Measurements from ENCODE around the gene PRKCA. TPM values are rescaled to one million over a fixed set of nuclear protein-coding genes. Genes with fewer than 3 reads are reported as not detected.

Gene PRKCA
- total RNA-seq, 1 experiment from 2014 or later = 22.6 TPM

GRCh38 chr17:66630828-66631472 lies 328.5 kb downstream of the PRKCA start:
- no peak overlapping the region for H3K27ac ChIP-seq (ENCODE audit: low read length)
- H3K79me2 ChIP-seq (ENCODE audit: low read length) = no peaks in the 10 kb centered on the region
- H4K20me1 ChIP-seq (ENCODE audit: low read length) = no peaks in the 10 kb centered on the region
- no peaks in the 10 kb centered on the region for H3K9me3 ChIP-seq (ENCODE audit: low read length)
- CTCF ChIA-PET = no interaction called here
- no peaks in the 10 kb centered on the region for H3K9me2 ChIP-seq (replicated peaks; ENCODE audit: low read length)
- H3K9ac ChIP-seq (ENCODE audit: low read length) = no peak overlapping the region
- POLR2A ChIA-PET (ENCODE audit: unreplicated experiment) = no interaction called here
- TF ChIP-seq EZH2phosphoT487 (IDR thresholded peaks at IDR 0.05; ENCODE audit: borderline replicate concordance, low read length) (no peak), EZH2 (IDR thresholded peaks at IDR 0.05; ENCODE audit: low read length, unreplicated experiment) (no peak), CTCF (conservative IDR thresholded peaks at IDR 0.05; ENCODE audit: low read depth, low read length) (no peak)
- peaks cover 3% of the 10 kb centered on the region; the same call in 1 of the 2 replicates for H3K4me1 ChIP-seq (ENCODE audit: insufficient read depth, low read length)
- H3K27me3 ChIP-seq (ENCODE audit: low read length) = no peaks in the 10 kb centered on the region
- no peaks in the 10 kb centered on the region for H3K36me3 ChIP-seq (ENCODE audit: low read depth, low read length)
- no peak overlapping the region for H2AFZ ChIP-seq (ENCODE audit: low read length)
- no peaks in the 10 kb centered on the region for H3F3A ChIP-seq (ENCODE audit: low read length, unreplicated experiment)
- H3K4me3 ChIP-seq (ENCODE audit: low read length) = no peak overlapping the region
- no TSS peak for BruUV-seq (replicated peaks)
- no peak for ATAC-seq
- H3K4me2 ChIP-seq (ENCODE audit: low read length) = no peak overlapping the region
- DNase-seq = no peak
- intact Hi-C loops (cut with micrococcal nuclease) = no loop called here

- CTCF ChIA-PET = no interaction called here
- no peak overlapping the region for H3K9ac ChIP-seq (ENCODE audit: low read length)
- ATAC-seq = no peak; the same call in 1 of the 2 replicates
- no peaks in the 10 kb centered on the region for H3K27me3 ChIP-seq (ENCODE audit: low read length)
- DNase-seq = peak; percentile 54
- no TSS peak for BruUV-seq (replicated peaks)
- no peak overlapping the region for H3K27ac ChIP-seq (ENCODE audit: low read length)
- POLR2A ChIA-PET (ENCODE audit: unreplicated experiment) = no interaction called here
- no peak overlapping the region for H2AFZ ChIP-seq (ENCODE audit: low read length)
- no peaks in the 10 kb centered on the region for H3F3A ChIP-seq (ENCODE audit: low read length, unreplicated experiment)
- no peak for TF ChIP-seq CTCF (conservative IDR thresholded peaks at IDR 0.05; ENCODE audit: low read depth, low read length)
- no peak for TF ChIP-seq EZH2phosphoT487 (IDR thresholded peaks at IDR 0.05; ENCODE audit: borderline replicate concordance, low read length)
- TF ChIP-seq EZH2 (IDR thresholded peaks at IDR 0.05; ENCODE audit: low read length, unreplicated experiment) = no peak
- no peak overlapping the region for H3K4me3 ChIP-seq (ENCODE audit: low read length)
- H3K36me3 ChIP-seq (ENCODE audit: low read depth, low read length) = peaks cover 2% of the 10 kb centered on the region; the same call in 1 of the 2 replicates
- intact Hi-C loops (cut with micrococcal nuclease) = no loop called here
- H4K20me1 ChIP-seq (ENCODE audit: low read length) = no peaks in the 10 kb centered on the region
- H3K4me2 ChIP-seq (ENCODE audit: low read length) = no peak overlapping the region
- H3K9me2 ChIP-seq (replicated peaks; ENCODE audit: low read length) = no peaks in the 10 kb centered on the region
- peaks cover 3% of the 10 kb centered on the region; the same call in 1 of the 2 replicates for H3K4me1 ChIP-seq (ENCODE audit: insufficient read depth, low read length)
- H3K9me3 ChIP-seq (ENCODE audit: low read length) = no peaks in the 10 kb centered on the region
- H3K79me2 ChIP-seq (ENCODE audit: low read length) = no peaks in the 10 kb centered on the region
Measured at GRCh38 chr17:66632731-66633130, 330.3 kb downstream of the PRKCA start.

GRCh38 chr17:66633317-66633965 lies 331.0 kb downstream of the PRKCA start:
- no peak overlapping the region for H3K4me3 ChIP-seq (ENCODE audit: low read length)
- H3K9ac ChIP-seq (ENCODE audit: low read length) = no peak overlapping the region
- CTCF ChIA-PET = no interaction called here
- H3K9me3 ChIP-seq (ENCODE audit: low read length) = no peaks in the 10 kb centered on the region
- H3K27me3 ChIP-seq (ENCODE audit: low read length) = no peaks in the 10 kb centered on the region
- TF ChIP-seq EZH2phosphoT487 (IDR thresholded peaks at IDR 0.05; ENCODE audit: borderline replicate concordance, low read length) = no peak
- TF ChIP-seq EZH2 (IDR thresholded peaks at IDR 0.05; ENCODE audit: low read length, unreplicated experiment) = no peak
- no peak for TF ChIP-seq CTCF (conservative IDR thresholded peaks at IDR 0.05; ENCODE audit: low read depth, low read length)
- H4K20me1 ChIP-seq (ENCODE audit: low read length) = no peaks in the 10 kb centered on the region
- no peak overlapping the region for H3K4me2 ChIP-seq (ENCODE audit: low read length)
- H3K4me1 ChIP-seq (ENCODE audit: insufficient read depth, low read length) = peaks cover 3% of the 10 kb centered on the region; the same call in 1 of the 2 replicates
- no TSS peak for BruUV-seq (replicated peaks)
- intact Hi-C loops (cut with micrococcal nuclease) = no loop called here
- POLR2A ChIA-PET (ENCODE audit: unreplicated experiment) = no interaction called here
- no peak for DNase-seq
- peaks cover 2% of the 10 kb centered on the region; the same call in 1 of the 2 replicates for H3K36me3 ChIP-seq (ENCODE audit: low read depth, low read length)
- H3K27ac ChIP-seq (ENCODE audit: low read length) = no peak overlapping the region
- H3K79me2 ChIP-seq (ENCODE audit: low read length) = no peaks in the 10 kb centered on the region
- H2AFZ ChIP-seq (ENCODE audit: low read length) = no peak overlapping the region
- no peaks in the 10 kb centered on the region for H3K9me2 ChIP-seq (replicated peaks; ENCODE audit: low read length)
- no peak for ATAC-seq
- no peaks in the 10 kb centered on the region for H3F3A ChIP-seq (ENCODE audit: low read length, unreplicated experiment)
